KBM-7 (cell line): Measurements from ENCODE around the gene NLRC5.

Experiments
- DNase-seq: peaks from one replicate; pipeline ENCODE4 v3.0.0-alpha.2; 2015
- in situ Hi-C: fragments of 300-500 bp; cut with MboI; formaldehyde crosslinking; loops from 2 replicates; pipeline ENCODE4 v1.14.3; 2020; ENCODE audit warnings: low sequenced_read_pairs, low pct_unique_long_range_greater_than_20kb, mixed read lengths

Gene NLRC5

GRCh38 chr16:57013902-57014301 is 24.5 kb downstream of the NLRC5 start:
- in situ Hi-C loops: no loop called here
- no peak for DNase-seq

GRCh38 chr16:57016301-57016700 is 26.9 kb downstream of the NLRC5 start:
- in situ Hi-C loops: no loop called here
- DNase-seq: no peak

DNA sequence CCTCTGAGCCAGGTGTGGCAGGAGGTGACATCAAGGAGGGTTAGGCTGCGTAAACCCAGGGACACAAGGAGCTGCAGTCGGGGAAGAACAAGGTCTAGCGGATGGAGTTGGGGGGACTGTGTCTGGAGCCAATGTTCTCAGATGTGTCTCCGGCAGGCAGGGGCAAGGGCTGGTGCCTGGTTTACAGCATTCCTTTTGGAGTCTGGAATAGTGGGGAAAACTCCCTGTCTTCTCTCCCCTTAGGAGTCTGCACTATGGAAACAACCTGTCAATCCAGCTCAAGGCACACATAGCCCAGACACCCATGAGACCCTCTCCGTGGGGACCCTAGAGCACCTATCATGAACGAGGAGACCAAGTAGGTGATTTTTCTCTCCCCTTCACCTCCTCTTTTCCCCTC is 27.5 kb downstream of the NLRC5 start:
- DNase-seq: no peak
- in situ Hi-C loops: no loop called here

GRCh38 chr16:57017251-57017650 is 27.9 kb downstream of the NLRC5 start:
- in situ Hi-C loops: no loop called here
- no peak for DNase-seq

- no peak for DNase-seq
- in situ Hi-C loops: no loop called here
Measured at GRCh38 chr16:57019746-57020145, 30.4 kb downstream of the NLRC5 start.

DNA sequence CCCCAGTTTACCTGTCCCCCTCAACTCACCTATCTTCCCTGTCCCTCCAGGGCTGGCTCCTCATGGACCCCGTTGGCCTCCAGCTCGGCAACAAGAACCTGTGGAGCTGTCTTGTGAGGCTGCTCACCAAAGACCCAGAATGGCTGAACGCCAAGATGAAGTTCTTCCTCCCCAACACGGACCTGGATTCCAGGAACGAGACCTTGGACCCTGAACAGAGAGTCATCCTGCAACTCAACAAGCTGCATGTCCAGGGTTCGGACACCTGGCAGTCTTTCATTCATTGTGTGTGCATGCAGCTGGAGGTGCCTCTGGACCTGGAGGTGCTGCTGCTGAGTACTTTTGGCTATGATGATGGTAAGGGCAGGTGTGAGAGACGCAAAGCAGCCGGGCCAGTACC is 31.3 kb downstream of the NLRC5 start:
- in situ Hi-C loops: no loop called here
- no peak for DNase-seq

- no peak for DNase-seq
- in situ Hi-C loops: no loop called here
Measured at GRCh38 chr16:57021757-57022156, 32.4 kb downstream of the NLRC5 start.

- in situ Hi-C loops: no loop called here
- DNase-seq: no peak
Measured at GRCh38 chr16:57022445-57022844, 33.1 kb downstream of the NLRC5 start.

DNA sequence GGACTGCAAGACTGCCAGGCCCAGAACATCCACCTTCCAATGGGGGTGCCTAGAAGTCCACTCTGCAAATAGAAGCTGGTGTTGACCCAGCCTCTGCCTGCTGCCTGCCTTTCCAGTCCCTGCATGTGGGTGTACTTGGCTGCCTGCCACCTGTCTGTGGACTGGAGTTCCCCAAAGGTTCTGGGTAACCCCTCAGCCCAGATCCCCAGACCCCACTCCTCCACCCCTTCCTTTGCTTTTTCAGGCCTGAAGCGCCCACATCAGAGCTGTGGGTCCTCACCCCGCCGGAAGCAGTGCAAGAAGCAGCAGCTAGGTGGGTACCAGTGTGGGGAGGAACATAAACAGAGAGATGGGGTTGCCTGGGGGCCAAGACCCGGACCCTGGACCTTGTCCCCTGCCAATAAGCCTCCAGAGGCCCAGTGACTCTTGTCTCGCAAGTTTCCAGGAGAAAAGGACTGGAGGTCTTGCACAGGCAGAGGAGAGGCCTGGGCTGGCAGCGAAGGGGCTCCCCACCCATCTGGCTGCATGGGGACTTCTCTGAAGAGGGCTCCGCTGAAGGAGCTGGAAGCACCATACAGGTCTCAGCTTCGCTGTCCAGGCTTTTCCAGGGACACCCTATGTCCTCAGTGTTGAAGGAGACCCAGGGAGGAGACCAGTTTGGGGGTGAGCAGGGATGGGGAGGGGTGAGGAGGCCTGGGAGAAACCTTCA is 34.3 kb downstream of the NLRC5 start:
- in situ Hi-C loops: no loop called here
- no peak for DNase-seq

DNA sequence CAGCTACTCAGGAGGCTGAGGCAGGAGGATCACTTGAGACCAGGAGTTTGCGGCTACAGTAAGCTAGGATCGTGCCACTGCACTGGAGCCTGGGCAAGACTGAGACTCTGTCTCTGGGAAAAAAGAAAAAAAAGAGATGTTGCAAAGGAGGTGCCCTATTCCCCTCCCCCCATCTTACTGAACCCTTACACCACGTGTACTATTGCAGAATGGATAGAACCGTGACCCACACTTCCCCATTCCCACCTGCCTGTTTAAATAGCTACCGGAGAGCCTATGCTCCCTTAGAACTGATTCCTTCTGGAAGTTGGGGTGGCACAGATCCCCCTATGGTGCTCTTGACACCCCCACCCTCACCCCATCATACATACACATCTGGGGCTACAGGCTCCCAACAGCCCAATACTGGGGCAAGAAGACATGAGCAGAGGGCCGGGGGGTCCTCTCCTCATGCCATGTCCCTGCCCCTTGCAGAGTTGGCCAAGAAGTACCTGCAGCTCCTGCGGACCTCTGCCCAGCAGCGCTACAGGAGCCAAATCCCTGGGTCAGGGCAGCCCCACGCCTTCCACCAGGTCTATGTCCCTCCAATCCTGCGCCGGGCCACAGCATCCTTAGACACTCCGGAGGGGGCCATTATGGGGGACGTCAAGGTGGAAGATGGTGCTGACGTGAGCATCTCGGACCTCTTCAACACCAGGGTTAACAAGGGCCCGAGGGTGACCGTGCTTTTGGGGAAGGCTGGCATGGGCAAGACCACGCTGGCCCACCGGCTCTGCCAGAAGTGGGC is 35.7 kb downstream of the NLRC5 start:
- no peak for DNase-seq
- in situ Hi-C loops: no loop called here

- in situ Hi-C loops: no loop called here
- no peak for DNase-seq
Measured at GRCh38 chr16:57025941-57026777, 36.8 kb downstream of the NLRC5 start.

- in situ Hi-C loops: no loop called here
- no peak for DNase-seq
Measured at GRCh38 chr16:57026778-57027062, 37.4 kb downstream of the NLRC5 start.

- in situ Hi-C loops: no loop called here
- DNase-seq: no peak
Measured at GRCh38 chr16:57027067-57027466, 37.7 kb downstream of the NLRC5 start.

DNA sequence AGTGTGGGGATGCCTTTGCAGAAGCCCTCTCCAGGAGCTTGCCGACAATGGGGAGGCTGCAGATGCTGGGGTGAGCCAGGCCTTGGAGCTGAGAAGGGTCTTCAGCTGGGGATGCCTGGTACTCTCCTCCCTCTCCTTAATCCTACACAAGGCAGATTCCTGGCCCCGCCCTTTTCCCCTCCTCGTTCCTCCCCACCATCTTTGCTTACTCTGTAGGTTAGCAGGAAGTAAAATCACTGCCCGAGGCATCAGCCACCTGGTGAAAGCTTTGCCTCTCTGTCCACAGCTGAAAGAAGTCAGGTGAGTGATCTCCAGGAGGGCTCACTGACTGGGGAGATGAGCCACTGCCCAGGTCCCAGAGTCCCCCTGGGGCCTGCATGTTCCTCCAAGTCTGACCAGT is 38.7 kb downstream of the NLRC5 start:
- in situ Hi-C loops: no loop called here

DNA sequence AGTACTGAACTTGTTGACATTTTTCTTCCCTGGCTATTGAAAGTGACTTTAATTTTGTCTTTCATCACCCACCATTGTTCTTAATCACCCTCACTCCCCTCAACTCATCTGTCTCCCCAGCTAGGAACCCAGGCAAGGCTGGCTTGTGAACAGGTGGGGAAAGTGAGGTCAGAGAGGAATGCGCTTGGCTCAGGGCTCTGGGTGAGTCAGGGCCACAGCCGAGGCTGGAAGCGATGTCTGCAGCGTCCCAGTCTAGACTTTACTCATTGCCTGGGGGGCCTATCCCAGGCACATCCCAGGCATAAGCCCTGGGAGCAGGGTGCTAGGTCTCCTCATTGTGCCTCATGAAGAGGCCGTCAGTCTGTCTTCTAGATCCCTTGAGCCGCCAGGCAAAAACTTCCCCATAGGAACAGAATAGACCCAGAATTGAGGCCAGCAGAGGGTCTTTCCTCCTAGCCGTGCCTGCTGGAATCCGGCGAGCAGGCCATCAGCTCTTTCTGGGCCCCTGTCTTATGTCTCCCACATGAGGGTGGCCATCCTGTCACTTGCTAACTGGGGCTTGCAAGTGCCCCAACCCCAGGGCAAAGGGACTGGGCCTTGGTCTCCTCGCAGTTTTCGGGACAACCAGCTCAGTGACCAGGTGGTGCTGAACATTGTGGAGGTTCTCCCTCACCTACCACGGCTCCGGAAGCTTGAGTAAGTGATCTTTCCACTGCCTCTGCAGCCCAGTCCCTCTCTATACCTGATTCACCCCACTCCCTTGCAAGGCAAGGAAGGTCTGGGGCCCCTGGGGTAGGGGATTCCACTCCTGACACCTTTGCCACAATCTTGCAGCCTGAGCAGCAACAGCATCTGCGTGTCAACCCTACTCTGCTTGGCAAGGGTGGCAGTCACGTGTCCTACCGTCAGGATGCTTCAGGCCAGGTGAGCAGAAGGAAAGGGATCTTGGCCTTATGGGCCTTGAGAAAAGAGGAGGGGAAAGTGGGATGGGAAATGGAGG is 40.1 kb downstream of the NLRC5 start:
- no peak for DNase-seq
- in situ Hi-C loops: no loop called here

More for the DNA sequence above, 38.7 kb downstream of the NLRC5 start:
- DNase-seq: no peak

GRCh38 chr16:57030346-57030902 is 41.1 kb downstream of the NLRC5 start:
- no peak for DNase-seq
- in situ Hi-C loops: no loop called here

DNA sequence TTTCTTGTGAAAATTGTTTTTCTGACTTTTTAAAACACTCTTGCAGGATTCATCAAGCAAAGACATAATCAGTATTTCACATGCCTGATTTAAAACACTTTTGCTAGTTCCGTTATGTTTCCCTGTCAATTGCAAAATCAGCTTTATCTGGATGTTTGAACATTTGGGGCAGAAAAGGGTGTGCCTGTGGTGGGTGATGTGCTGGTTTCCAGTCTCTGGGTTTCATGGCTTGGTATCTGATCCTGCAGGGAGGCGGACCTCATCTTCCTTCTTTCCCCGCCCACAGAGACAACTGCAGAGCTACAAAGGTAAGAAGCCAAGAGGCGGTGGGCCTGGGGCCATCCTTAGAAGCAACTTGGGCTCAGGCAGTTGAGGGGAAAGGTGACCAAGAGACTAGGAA is 41.8 kb downstream of the NLRC5 start:
- in situ Hi-C loops: no loop called here
- no peak for DNase-seq

GRCh38 chr16:57032346-57032745 is 43.0 kb downstream of the NLRC5 start:
- in situ Hi-C loops: no loop called here
- no peak for DNase-seq

DNA sequence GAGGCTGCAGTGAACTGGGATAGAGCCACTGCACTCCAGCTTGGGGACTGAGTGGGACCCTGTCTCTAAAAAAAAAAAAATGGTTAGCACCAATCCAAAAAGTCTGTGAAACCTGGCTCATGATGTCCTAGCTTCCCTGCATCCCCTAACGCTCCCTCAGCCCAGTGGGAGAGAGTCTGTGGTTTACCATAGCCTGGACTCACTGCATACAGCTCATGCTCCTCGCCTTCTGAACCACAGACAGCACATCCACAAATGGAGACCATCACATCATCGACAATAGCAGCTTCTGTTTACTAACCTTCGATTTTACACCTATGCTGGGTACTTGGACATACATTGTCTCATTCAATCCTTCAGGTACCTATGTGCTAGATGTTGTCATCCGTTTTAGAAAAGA is 43.6 kb downstream of the NLRC5 start:
- in situ Hi-C loops: no loop called here
- no peak for DNase-seq
